Breast epithelium (tissue), 3 donors: ENCODE results near the gene MRPS33.

Experiments
- CTCF ChIP-seq, 3 donors: fragments of 450-650 bp; IDR thresholded peaks; one replicate each; pipeline ENCODE4 v1.5.1; 2016 to 2017; ENCODE audit warnings: antibody characterized with exemption in 3 of 3, mild to moderate bottlenecking in 3 of 3, moderate library complexity in 3 of 3
- POLR2A ChIP-seq: fragments of 450-650 bp; IDR thresholded peaks from one replicate; pipeline ENCODE4 v1.6.1; 2016; ENCODE audit warnings: antibody characterized with exemption, mild to moderate bottlenecking, moderate library complexity
- POLR2AphosphoS5 ChIP-seq, 3 donors: sonication (generic); formaldehyde crosslinking; IDR thresholded peaks; one replicate each; pipeline ENCODE4 v1.6.1; 2017; ENCODE audit warnings: antibody characterized with exemption in 3 of 3

GRCh38 chr7:141011443-141011842 lies 3.3 kb downstream of the MRPS33 start:
- no peak for TF ChIP-seq POLR2AphosphoS5 (IDR thresholded peaks at IDR 0.05)
- no peak for TF ChIP-seq POLR2A
- no peak for TF ChIP-seq CTCF (IDR thresholded peaks at IDR 0.05)
